Measurements from ENCODE around the gene BMP8B. TPM values are rescaled to one million over a fixed set of nuclear protein-coding genes. Genes with fewer than 3 reads are reported as not detected.

The BMP8B gene
- total and polyA plus RNA-seq, 2 of the 8 experiments (the other 6 are each of a cell fraction or from before 2014, with no cell fraction given): 0.37 to 0.50 TPM

DNA sequence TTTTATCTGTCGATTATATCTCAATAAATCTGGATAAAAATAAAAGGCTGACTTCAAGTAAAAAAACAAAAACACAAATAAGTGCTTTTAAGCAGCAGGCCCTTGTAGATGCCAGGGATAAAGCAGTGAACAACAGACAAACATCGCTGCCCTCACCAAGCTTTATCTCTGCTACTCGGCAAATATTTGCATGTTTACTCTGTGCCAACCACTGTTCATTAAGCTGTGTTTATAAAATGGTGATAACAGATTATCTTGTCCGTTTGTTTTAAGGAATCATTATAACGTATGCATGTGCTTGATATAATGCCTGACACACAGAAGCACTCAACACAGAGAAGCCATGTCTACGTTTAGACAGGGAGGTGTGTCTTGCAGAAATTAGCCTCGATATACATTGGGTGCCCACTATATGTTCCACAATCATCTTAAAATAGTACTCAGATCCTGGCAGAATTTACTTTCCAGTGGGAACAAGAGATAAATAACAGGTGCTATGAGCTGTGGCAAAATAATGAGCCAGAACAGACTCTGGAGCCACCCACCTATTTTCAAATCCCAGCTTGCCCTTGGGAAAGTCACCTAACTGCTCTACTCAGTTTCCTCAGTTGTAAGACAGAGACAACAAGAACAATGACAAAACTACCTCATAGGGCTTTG lies 47.4 kb upstream of the BMP8B start (continued):
- no peak for TF ChIP-seq CHD7 (IDR thresholded peaks at IDR 0.05; ENCODE audit: insufficient replicate concordance, low read length)
- no peak for TF ChIP-seq PHF8 (conservative IDR thresholded peaks at IDR 0.05; ENCODE audit: low read depth, low read length)
- TF ChIP-seq CBX8 (IDR thresholded peaks at IDR 0.05; ENCODE audit: borderline replicate concordance, low read depth, low read length): no peak
